CD4-positive, alpha-beta T cell (primary cell): ENCODE data around the gene LCN9. TPM values are rescaled to one million over a fixed set of nuclear protein-coding genes. Genes with fewer than 3 reads are reported as not detected.

Source experiments
- ATAC-seq: fragments of 200-7000 bp; cut with Tn5 transposase; one replicate; pipeline ENCODE4 v1.10.0; 2022; ENCODE audit warnings: mild to moderate bottlenecking; ENCODE audit not compliant: poor library complexity
- CTCF ChIA-PET: fragments of 350-600 bp; sonication (Branson Sonifier 250); formaldehyde crosslinking; loops from one replicate; lab custom pipeline; 2021; ENCODE audit warnings: antibody characterized with exemption, inconsistent platforms; lab: Charles Lee
- POLR2A ChIA-PET: fragments of 350-600 bp; sonication (Branson Sonifier 250); formaldehyde crosslinking; loops from one replicate; lab custom pipeline; 2021; ENCODE audit warnings: antibody characterized with exemption, inconsistent platforms; lab: Charles Lee
- DNase-seq, 14 experiments: peaks; one replicate each; pipeline ENCODE4 v3.0.0-alpha.2; 2013 to 2020; ENCODE audit warnings: mixed read lengths in 2 of 14
- H3K27ac ChIP-seq, 2 donors: one replicate each; pipeline versions ENCODE4 v1.5.1 to v1.7.0; 2013; ENCODE audit warnings: low read length in 2 of 2, low read depth in 1 of 2, mild to moderate bottlenecking in 1 of 2
- H3K27me3 ChIP-seq, 2 experiments: 1 replicate in 1 of 2; 2 replicates in 1 of 2; pipeline versions ENCODE4 v1.6.1 to v1.7.0; 2013; ENCODE audit warnings: low read length in 2 of 2, control low read depth in 1 of 2, mild to moderate bottlenecking in 1 of 2, moderate library complexity in 1 of 2; ENCODE audit not compliant: insufficient read depth in 2 of 2, control insufficient read depth in 1 of 2
- H3K36me3 ChIP-seq: one replicate; pipeline ENCODE4 v1.6.1; 2013; ENCODE audit warnings: low read length, control low read depth; ENCODE audit not compliant: insufficient read depth
- H3K4me1 ChIP-seq: one replicate; pipeline ENCODE4 v1.6.1; 2013; ENCODE audit warnings: low read length, control low read depth; ENCODE audit not compliant: insufficient read depth
- H3K4me3 ChIP-seq: one replicate; pipeline ENCODE4 v1.5.1; 2013; ENCODE audit warnings: mild to moderate bottlenecking, low read length, moderate library complexity
- H3K9me3 ChIP-seq, 2 experiments: 1 replicate in 1 of 2; 2 replicates in 1 of 2; pipeline versions ENCODE4 v1.6.1 to v1.7.0; 2013; ENCODE audit warnings: low read length in 2 of 2, mild to moderate bottlenecking in 2 of 2, control low read depth in 1 of 2, moderate library complexity in 1 of 2; ENCODE audit not compliant: control insufficient read depth in 1 of 2, insufficient read depth in 1 of 2
- H3K27ac Mint-ChIP-seq: one replicate; pipeline ENCODE4 v1.8.0; 2020; ENCODE audit warnings: mixed read lengths
- H3K27me3 Mint-ChIP-seq: one replicate; pipeline ENCODE4 v1.8.0; 2021; ENCODE audit warnings: mixed read lengths
- H3K36me3 Mint-ChIP-seq: one replicate; pipeline ENCODE4 v1.8.0; 2021; ENCODE audit warnings: low read depth, mixed read lengths
- H3K4me1 Mint-ChIP-seq: one replicate; pipeline ENCODE4 v1.8.0; 2021; ENCODE audit warnings: low read depth, mixed read lengths
- H3K4me3 Mint-ChIP-seq: one replicate; pipeline ENCODE4 v1.8.0; 2020; ENCODE audit warnings: mild to moderate bottlenecking, mixed read lengths
- H3K9me3 Mint-ChIP-seq: one replicate; pipeline ENCODE4 v1.8.0; 2020; ENCODE audit warnings: mixed read lengths
- CTCF ChIP-seq: fragments of 200-600 bp; IDR thresholded peaks from one replicate; pipeline ENCODE4 v1.8.0; 2022; ENCODE audit warnings: antibody characterized with exemption, mild to moderate bottlenecking
- intact Hi-C, 2 experiments: fragments of 100-400 bp; cut with DNase I in 1 of 2; cut with micrococcal nuclease in 1 of 2; formaldehyde crosslinking; loops; one replicate each; pipeline versions ENCODE4 v1.15.1 to v1.9.0; 2023 to 2025; cut with DNase I, micrococcal nuclease
- total RNA-seq, 174 experiments: library from RNA in 2 of 174; stranded (reverse) in 2 of 174; gene quantifications; one replicate each; pipeline ENCODE4 v1.2.3 and lab custom pipeline; 2021 to 2026

LCN9 gene
- total RNA-seq, 2 experiments from 2014 or later: not detected

- no peaks in the 10 kb centered on the region for H3K4me1 Mint-ChIP-seq
- ATAC-seq (no peak), DNase-seq (no peak)
- H3K36me3 ChIP-seq: no peaks in the 10 kb centered on the region
- no peak for TF ChIP-seq CTCF
- H3K4me1 ChIP-seq: no peaks in the 10 kb centered on the region
- intact Hi-C loops: no loop called here
- ChIA-PET CTCF (no interaction called here), POLR2A (no interaction called here)
- no peak overlapping the region for H3K4me3 Mint-ChIP-seq
- H3K27me3 ChIP-seq: peaks cover 13 to 22% of the 10 kb centered on the region in 2 experiments
- no peak overlapping the region for H3K4me3 ChIP-seq
- no peaks in the 10 kb centered on the region for H3K9me3 Mint-ChIP-seq
- peaks cover 0 to 20% of the 10 kb centered on the region in 2 experiments for H3K9me3 ChIP-seq
- H3K27me3 Mint-ChIP-seq: peaks cover 16% of the 10 kb centered on the region
- H3K27ac ChIP-seq: no peak overlapping the region
- H3K36me3 Mint-ChIP-seq: no peaks in the 10 kb centered on the region
- no peak overlapping the region for H3K27ac Mint-ChIP-seq
Measured at GRCh38 chr9:135707252-135708138, 44.4 kb downstream of the LCN9 start.

- no peak overlapping the region for H3K4me3 ChIP-seq
- H3K9me3 ChIP-seq: peaks cover 0 to 20% of the 10 kb centered on the region in 2 experiments
- no peaks in the 10 kb centered on the region for H3K4me1 Mint-ChIP-seq
- no peaks in the 10 kb centered on the region for H3K36me3 ChIP-seq
- TF ChIP-seq CTCF: no peak
- H3K9me3 Mint-ChIP-seq: no peaks in the 10 kb centered on the region
- DNase-seq: no peak
- peaks cover 19% of the 10 kb centered on the region for H3K27me3 Mint-ChIP-seq
- no peak overlapping the region for H3K27ac ChIP-seq
- ChIA-PET CTCF (no interaction called here), POLR2A (no interaction called here)
- no peak for ATAC-seq
- no peak overlapping the region for H3K27ac Mint-ChIP-seq
- H3K4me1 ChIP-seq: no peaks in the 10 kb centered on the region
- no peaks in the 10 kb centered on the region for H3K36me3 Mint-ChIP-seq
- intact Hi-C loops: no loop called here
- H3K27me3 ChIP-seq: peaks cover 15 to 25% of the 10 kb centered on the region in 2 experiments
- H3K4me3 Mint-ChIP-seq: no peak overlapping the region
Measured at GRCh38 chr9:135708164-135708563, 45.1 kb downstream of the LCN9 start.

- H3K27ac ChIP-seq: no peak overlapping the region
- H3K4me3 ChIP-seq: no peak overlapping the region
- peaks cover 0 to 22% of the 10 kb centered on the region in 2 experiments for H3K9me3 ChIP-seq
- no peak for TF ChIP-seq CTCF
- no peak overlapping the region for H3K4me3 Mint-ChIP-seq
- ChIA-PET CTCF (no interaction called here), POLR2A (no interaction called here)
- ATAC-seq (no peak), DNase-seq (no peak)
- H3K4me1 ChIP-seq: no peaks in the 10 kb centered on the region
- no peaks in the 10 kb centered on the region for H3K36me3 ChIP-seq
- no peaks in the 10 kb centered on the region for H3K4me1 Mint-ChIP-seq
- H3K27ac Mint-ChIP-seq: no peak overlapping the region
- H3K27me3 Mint-ChIP-seq: peaks cover 25% of the 10 kb centered on the region
- intact Hi-C loops: no loop called here
- no peaks in the 10 kb centered on the region for H3K9me3 Mint-ChIP-seq
- peaks cover 18 to 35% of the 10 kb centered on the region in 2 experiments for H3K27me3 ChIP-seq
- no peaks in the 10 kb centered on the region for H3K36me3 Mint-ChIP-seq
Measured at GRCh38 chr9:135711391-135711790, 48.3 kb downstream of the LCN9 start.
